ENCODE data around the gene NRM. TPM values are rescaled to one million over a fixed set of nuclear protein-coding genes. Genes with fewer than 3 reads are reported as not detected.
"Not testable (repeated sequence)": the region's sequence is repeated elsewhere in the genome, so short reads cannot be mapped to it uniquely, and the experiment has no call there.

The NRM gene
- total RNA-seq, 4 donors from 2014 or later: 4.6 to 10.2 (median 6.2) TPM

- intact Hi-C loops (cut with DNase I): loop anchor here (1.0 to 5.0 kb wide), 3 partner anchors 24 to 190 kb away; partner anchors contain the start of gene ATAT1
- no peak for TF ChIP-seq EP300 (IDR thresholded peaks at IDR 0.05)
- TF ChIP-seq, protein P1, sequence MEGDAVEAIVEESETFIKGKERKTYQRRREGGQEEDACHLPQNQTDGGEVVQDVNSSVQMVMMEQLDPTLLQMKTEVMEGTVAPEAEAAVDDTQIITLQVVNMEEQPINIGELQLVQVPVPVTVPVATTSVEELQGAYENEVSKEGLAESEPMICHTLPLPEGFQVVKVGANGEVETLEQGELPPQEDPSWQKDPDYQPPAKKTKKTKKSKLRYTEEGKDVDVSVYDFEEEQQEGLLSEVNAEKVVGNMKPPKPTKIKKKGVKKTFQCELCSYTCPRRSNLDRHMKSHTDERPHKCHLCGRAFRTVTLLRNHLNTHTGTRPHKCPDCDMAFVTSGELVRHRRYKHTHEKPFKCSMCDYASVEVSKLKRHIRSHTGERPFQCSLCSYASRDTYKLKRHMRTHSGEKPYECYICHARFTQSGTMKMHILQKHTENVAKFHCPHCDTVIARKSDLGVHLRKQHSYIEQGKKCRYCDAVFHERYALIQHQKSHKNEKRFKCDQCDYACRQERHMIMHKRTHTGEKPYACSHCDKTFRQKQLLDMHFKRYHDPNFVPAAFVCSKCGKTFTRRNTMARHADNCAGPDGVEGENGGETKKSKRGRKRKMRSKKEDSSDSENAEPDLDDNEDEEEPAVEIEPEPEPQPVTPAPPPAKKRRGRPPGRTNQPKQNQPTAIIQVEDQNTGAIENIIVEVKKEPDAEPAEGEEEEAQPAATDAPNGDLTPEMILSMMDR (IDR thresholded peaks at IDR 0.05): peak; percentile 86 to 96 (median 94)
- TF ChIP-seq POLR2AphosphoS5 (IDR thresholded peaks at IDR 0.05): peak; percentile 86 to 93
- Histone ChIP-seq H3K4me1 (peaks cover 16 to 32% (median 23%) of the 10 kb centered on the region in 4 donors), H3K27ac (replicated peaks in 1 of 4) (peak within 1 kb of the TSS; percentile 80 to 93 (median 84)), H3K9me3 (no peaks in the 10 kb centered on the region), H3K27me3 (no peaks in the 10 kb centered on the region), H3K36me3 (peaks cover 30 to 55% (median 50%) of the 10 kb centered on the region in 4 donors), H3K4me3 (peak within 1 kb of the TSS; percentile 81 to 95 (median 94))
- WGBS: under 1% methylated on average over 15 of the region's 57 CpGs
- DNase-seq (ENCODE audit: extremely low spot score): peak; percentile 98
These were observed 18.1 kb downstream of the NRM start, which contains the start of gene DHX16 for GRCh38 chr6:30672445-30673253. TSS of gene DHX16 (minus strand) at chr6:30673006. CDS start at chr6:30672841, 165 bp downstream.

- intact Hi-C loops (cut with DNase I): loop anchor here (5.0 kb wide), 1 partner anchor 189 kb away; no protein-coding TSS in a partner anchor
- no peak overlapping the region for H3K27ac ChIP-seq (replicated peaks in 1 of 4)
- no peak overlapping the region for H3K4me3 ChIP-seq
- 88% methylated on average over 27 of the region's 27 CpGs for WGBS
- peaks cover 30 to 55% (median 49%) of the 10 kb centered on the region in 4 donors for H3K36me3 ChIP-seq
- H3K9me3 ChIP-seq: no peaks in the 10 kb centered on the region
- peaks cover 16 to 32% (median 23%) of the 10 kb centered on the region in 4 donors for H3K4me1 ChIP-seq
- TF ChIP-seq, protein P1 (IDR thresholded peaks at IDR 0.05): no peak
- no peak for TF ChIP-seq EP300 (IDR thresholded peaks at IDR 0.05)
- TF ChIP-seq POLR2AphosphoS5 (IDR thresholded peaks at IDR 0.05): no peak
- TF ChIP-seq POLR2A (IDR thresholded peaks at IDR 0.05; ENCODE audit: low read depth): no peak
- DNase-seq (ENCODE audit: extremely low spot score): no peak
- no peaks in the 10 kb centered on the region for H3K27me3 ChIP-seq
These were observed 19.8 kb downstream of the NRM start for GRCh38 chr6:30670760-30671527.

- H3K27ac ChIP-seq (replicated peaks in 1 of 4); H3K27me3 ChIP-seq; intact Hi-C loops (cut with DNase I); H3K4me3 ChIP-seq; H3K9me3 ChIP-seq; DNase-seq (ENCODE audit: extremely low spot score): not testable (repeated sequence)
- 75% methylated on average over 2 of the region's 2 CpGs for WGBS
- H3K36me3 ChIP-seq: peaks cover 73 to 98% (median 93%) of the 10 kb centered on the region in 4 donors
- peaks cover 2 to 12% (median 7%) of the 10 kb centered on the region in 4 donors for H3K4me1 ChIP-seq
These were observed 24.5 kb downstream of the NRM start for GRCh38 chr6:30666300-30666699.

- intact Hi-C loops (cut with DNase I): no loop called here
- 90% methylated on average over 34 of the region's 34 CpGs for WGBS
These were observed 25.6 kb downstream of the NRM start for GRCh38 chr6:30664994-30665767.

DNA sequence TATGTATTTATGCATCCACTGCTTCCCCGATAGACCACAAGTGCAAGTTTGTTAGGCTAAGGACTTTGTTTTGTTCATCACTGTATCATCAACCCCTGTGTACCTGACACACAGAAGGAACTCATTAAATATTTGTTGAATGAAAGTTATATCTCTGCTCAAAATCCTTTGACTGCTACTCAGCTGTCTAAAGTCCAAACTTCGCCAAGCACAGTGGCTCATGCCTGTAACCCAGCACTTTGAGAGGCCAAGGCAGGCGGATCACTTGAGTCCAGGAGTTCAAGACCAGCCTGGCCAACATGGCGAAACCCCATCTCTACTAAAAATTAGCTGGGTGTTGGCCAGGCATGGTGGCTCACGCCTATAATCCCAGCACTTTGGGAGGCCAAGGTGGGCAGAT, 32.9 kb downstream of the NRM start:
- H3K4me3 ChIP-seq; H3K4me1 ChIP-seq; intact Hi-C loops (cut with DNase I); H3K27ac ChIP-seq (replicated peaks in 1 of 4); DNase-seq (ENCODE audit: extremely low spot score); H3K9me3 ChIP-seq; H3K27me3 ChIP-seq: not testable (repeated sequence)
- H3K36me3 ChIP-seq: peaks cover 90 to 100% (median 100%) of the 10 kb centered on the region in 4 donors
- WGBS: 94% methylated on average over 5 of the region's 5 CpGs

More at GRCh38 chr6:30664994-30665767, 25.6 kb downstream of the NRM start:
- H3K27ac ChIP-seq (replicated peaks in 1 of 4): no peak overlapping the region
- peaks cover 0 to under 1% (median 0%) of the 10 kb centered on the region in 4 donors for H3K4me1 ChIP-seq
- H3K36me3 ChIP-seq: peaks cover 79 to 100% (median 95%) of the 10 kb centered on the region in 4 donors
- TF ChIP-seq POLR2AphosphoS5 (IDR thresholded peaks at IDR 0.05): no peak
- TF ChIP-seq EP300 (IDR thresholded peaks at IDR 0.05): no peak
- no peak for TF ChIP-seq POLR2A (IDR thresholded peaks at IDR 0.05; ENCODE audit: low read depth)
- TF ChIP-seq, protein P1 (IDR thresholded peaks at IDR 0.05): no peak
- no peak overlapping the region for H3K4me3 ChIP-seq
- DNase-seq (ENCODE audit: extremely low spot score): no peak
- no peaks in the 10 kb centered on the region for H3K9me3 ChIP-seq
- no peaks in the 10 kb centered on the region for H3K27me3 ChIP-seq
